ENCODE measurements around the gene RENBP. TPM values are rescaled to one million over a fixed set of nuclear protein-coding genes. Genes with fewer than 3 reads are reported as not detected.

RENBP gene
- polyA plus RNA-seq, 1 of the 3 experiments (the other 2 are of a cell fraction): 0.90 TPM

DNA sequence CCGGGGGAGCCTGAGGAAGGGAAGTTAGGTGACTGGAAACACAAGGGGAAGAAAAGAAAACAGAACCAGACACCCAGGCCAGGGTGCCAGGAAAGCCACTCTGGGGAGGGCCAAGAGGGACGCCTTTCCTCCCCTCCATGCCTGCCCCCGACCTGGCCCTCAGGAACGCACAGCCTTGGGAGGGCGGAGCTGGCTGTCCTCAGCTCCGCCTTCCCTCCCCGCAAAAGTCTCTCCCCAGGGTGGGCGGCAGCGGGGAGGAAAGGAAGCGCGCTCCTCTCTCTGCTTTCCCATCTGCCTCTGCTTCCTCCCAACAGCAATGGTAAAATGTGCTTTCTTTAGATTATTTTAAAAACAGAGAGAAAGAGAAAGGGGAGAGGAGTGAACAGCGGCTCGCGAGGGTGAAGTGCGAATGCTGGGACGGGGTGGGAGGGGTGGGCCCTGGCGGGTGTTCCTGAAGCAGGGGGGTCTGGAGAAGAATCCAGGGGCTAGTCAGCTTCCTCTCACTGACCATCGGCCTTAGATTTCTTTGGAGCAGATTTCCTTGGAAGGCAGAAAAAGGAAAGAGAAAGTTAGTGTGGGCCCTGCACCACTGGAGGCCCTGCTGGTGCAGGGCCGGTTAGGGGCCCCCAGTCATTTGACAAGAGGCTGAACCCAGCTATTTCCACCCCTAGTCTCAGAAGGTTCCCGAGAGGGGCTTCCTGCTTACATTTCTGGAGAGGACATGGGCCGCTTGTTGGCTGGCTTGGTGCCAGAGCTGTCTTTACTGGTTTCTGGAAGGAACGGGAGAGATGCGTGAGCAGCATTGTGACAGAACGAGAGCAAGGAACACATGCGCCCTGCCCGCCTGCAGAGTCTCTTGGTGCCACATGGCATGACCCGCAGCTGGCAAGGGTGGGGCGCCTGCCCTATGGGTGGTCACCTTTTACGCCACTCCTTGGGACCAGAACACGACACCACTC is 4.7 kb upstream of the RENBP start:
- Histone ChIP-seq H3K9ac (no peak overlapping the region), H4K20me1 (ENCODE audit: insufficient read depth) (peaks cover 14% of the 10 kb centered on the region; the same call in 1 of the 2 replicates), H2AFZ (ENCODE audit: low read depth) (no peak overlapping the region), H3K4me3 (ENCODE audit: low read depth in 2 of 2, low read length in 1 of 2) (no peak overlapping the region), H3K9me2 (no peaks in the 10 kb centered on the region), H3K4me2 (no peak overlapping the region), H3K9me3 (no peaks in the 10 kb centered on the region), H3K36me3 (replicated peaks in 1 of 2; ENCODE audit: control insufficient read depth in 1 of 2, insufficient read depth in 2 of 2, low read length in 1 of 2) (peaks cover 13 to 65% of the 10 kb centered on the region in 2 experiments), H3F3A (replicated peaks; ENCODE audit: insufficient read depth) (peaks cover 19% of the 10 kb centered on the region), H3K27ac (ENCODE audit: low read depth in 2 of 2, low read length in 1 of 2) (no peak overlapping the region), H3K4me1 (ENCODE audit: control insufficient read depth in 1 of 2, insufficient read depth in 2 of 2, low read depth in 1 of 2, low read length in 1 of 2) (peaks cover 0 to 2% of the 10 kb centered on the region in 2 experiments; a peak in 1 of 4 replicates), H3K79me2 (ENCODE audit: insufficient read depth) (no peaks in the 10 kb centered on the region), H3K27me3 (ENCODE audit: insufficient read depth) (no peaks in the 10 kb centered on the region)
- ChIA-PET CTCF (interaction anchor here (1.1 to 11.8 kb wide), 10 partner anchors 9 to 991 kb away, joined by 3 to 271 read pairs (median 4); partner anchors contain the start of genes ARHGAP4, HCFC1, NAA10 and PLXNB3), POLR2A (no interaction called here)
- no peak for DNase-seq
- 95% methylated on average over 24 of the region's 30 CpGs for WGBS (ENCODE audit: low lambda C conversion rate)
- TF ChIP-seq NFIC (IDR thresholded peaks at IDR 0.05; ENCODE audit: borderline replicate concordance) (no peak), RCOR1 (IDR thresholded peaks at IDR 0.05; ENCODE audit: low read length) (no peak), RAD21 (IDR thresholded peaks at IDR 0.05; ENCODE audit: low read length) (no peak), EP300 (IDR thresholded peaks at IDR 0.05; ENCODE audit: borderline replicate concordance in 1 of 2, low read depth in 1 of 2, low read length in 1 of 2) (no peak), MXI1 (IDR thresholded peaks at IDR 0.05; ENCODE audit: low read depth, low read length) (no peak), FOXJ3 (CRISPR knock-in tag; IDR thresholded peaks at IDR 0.05) (no peak), CHD2 (IDR thresholded peaks at IDR 0.05; ENCODE audit: low read length, partially characterized antibody) (no peak), GABPA (IDR thresholded peaks at IDR 0.05; ENCODE audit: low read depth) (no peak), YY1 (IDR thresholded peaks at IDR 0.05; ENCODE audit: low read depth) (no peak), SIN3A (IDR thresholded peaks at IDR 0.05; ENCODE audit: borderline replicate concordance, low read depth, low read length) (no peak), FOSL2 (IDR thresholded peaks at IDR 0.05; ENCODE audit: borderline replicate concordance, low read depth) (no peak)
- TF ChIP-seq, protein P1, sequence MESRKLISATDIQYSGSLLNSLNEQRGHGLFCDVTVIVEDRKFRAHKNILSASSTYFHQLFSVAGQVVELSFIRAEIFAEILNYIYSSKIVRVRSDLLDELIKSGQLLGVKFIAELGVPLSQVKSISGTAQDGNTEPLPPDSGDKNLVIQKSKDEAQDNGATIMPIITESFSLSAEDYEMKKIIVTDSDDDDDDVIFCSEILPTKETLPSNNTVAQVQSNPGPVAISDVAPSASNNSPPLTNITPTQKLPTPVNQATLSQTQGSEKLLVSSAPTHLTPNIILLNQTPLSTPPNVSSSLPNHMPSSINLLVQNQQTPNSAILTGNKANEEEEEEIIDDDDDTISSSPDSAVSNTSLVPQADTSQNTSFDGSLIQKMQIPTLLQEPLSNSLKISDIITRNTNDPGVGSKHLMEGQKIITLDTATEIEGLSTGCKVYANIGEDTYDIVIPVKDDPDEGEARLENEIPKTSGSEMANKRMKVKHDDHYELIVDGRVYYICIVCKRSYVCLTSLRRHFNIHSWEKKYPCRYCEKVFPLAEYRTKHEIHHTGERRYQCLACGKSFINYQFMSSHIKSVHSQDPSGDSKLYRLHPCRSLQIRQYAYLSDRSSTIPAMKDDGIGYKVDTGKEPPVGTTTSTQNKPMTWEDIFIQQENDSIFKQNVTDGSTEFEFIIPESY (IDR thresholded peaks at IDR 0.05; ENCODE audit: borderline replicate concordance, low read depth): no peak
- TF ChIP-seq, protein P2, sequence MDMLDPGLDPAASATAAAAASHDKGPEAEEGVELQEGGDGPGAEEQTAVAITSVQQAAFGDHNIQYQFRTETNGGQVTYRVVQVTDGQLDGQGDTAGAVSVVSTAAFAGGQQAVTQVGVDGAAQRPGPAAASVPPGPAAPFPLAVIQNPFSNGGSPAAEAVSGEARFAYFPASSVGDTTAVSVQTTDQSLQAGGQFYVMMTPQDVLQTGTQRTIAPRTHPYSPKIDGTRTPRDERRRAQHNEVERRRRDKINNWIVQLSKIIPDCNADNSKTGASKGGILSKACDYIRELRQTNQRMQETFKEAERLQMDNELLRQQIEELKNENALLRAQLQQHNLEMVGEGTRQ (IDR thresholded peaks at IDR 0.05; ENCODE audit: borderline replicate concordance, low read depth, low read length): no peak
- TF ChIP-seq, protein P3, sequence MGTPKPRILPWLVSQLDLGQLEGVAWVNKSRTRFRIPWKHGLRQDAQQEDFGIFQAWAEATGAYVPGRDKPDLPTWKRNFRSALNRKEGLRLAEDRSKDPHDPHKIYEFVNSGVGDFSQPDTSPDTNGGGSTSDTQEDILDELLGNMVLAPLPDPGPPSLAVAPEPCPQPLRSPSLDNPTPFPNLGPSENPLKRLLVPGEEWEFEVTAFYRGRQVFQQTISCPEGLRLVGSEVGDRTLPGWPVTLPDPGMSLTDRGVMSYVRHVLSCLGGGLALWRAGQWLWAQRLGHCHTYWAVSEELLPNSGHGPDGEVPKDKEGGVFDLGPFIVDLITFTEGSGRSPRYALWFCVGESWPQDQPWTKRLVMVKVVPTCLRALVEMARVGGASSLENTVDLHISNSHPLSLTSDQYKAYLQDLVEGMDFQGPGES (IDR thresholded peaks at IDR 0.05; ENCODE audit: low read depth, low read length): no peak

All from SK-N-SH (cell line).